Osteoblast (primary cell): ENCODE results near the gene STEAP3. TPM values are rescaled to one million over a fixed set of nuclear protein-coding genes. Genes with fewer than 3 reads are reported as not detected.
A peak's percentile ranks its signal among the peaks of the same experiment; 100 is the strongest.

Source experiments
- DNase-seq: peaks from one replicate; pipeline ENCODE4 v3.0.0; 2011; ENCODE audit warnings: low spot score, mixed read lengths; ENCODE audit not compliant: insufficient read length; ENCODE audit errors: missing footprints
- H2AFZ ChIP-seq: 2 replicates; pipeline ENCODE4 v1.6.0; 2011; ENCODE audit warnings: mild to moderate bottlenecking, low read length
- H3K27ac ChIP-seq: 2 replicates; pipeline ENCODE4 v1.5.1; 2011; ENCODE audit warnings: mild to moderate bottlenecking, low read depth, low read length, moderate library complexity
- H3K27me3 ChIP-seq: 2 replicates; pipeline ENCODE4 v1.6.0; 2012; ENCODE audit warnings: mild to moderate bottlenecking, control low read depth, inconsistent platforms, low read length, moderate library complexity; ENCODE audit not compliant: insufficient read depth
- H3K36me3 ChIP-seq: 2 replicates; pipeline ENCODE4 v1.5.1; 2011; ENCODE audit warnings: mild to moderate bottlenecking, low read length, control low read depth, moderate library complexity; ENCODE audit not compliant: insufficient read depth
- H3K4me1 ChIP-seq: 2 replicates; pipeline ENCODE4 v1.5.1; 2011; ENCODE audit warnings: mild to moderate bottlenecking, low read length, control low read depth, moderate library complexity; ENCODE audit not compliant: insufficient read depth
- H3K4me2 ChIP-seq: 2 replicates; pipeline ENCODE4 v1.6.0; 2011; ENCODE audit warnings: mild to moderate bottlenecking, low read length; ENCODE audit not compliant: insufficient read depth
- H3K4me3 ChIP-seq: fragments of 200-600 bp; sonication (generic); 3 replicates; pipeline ENCODE4 v1.5.1; 2012; ENCODE audit warnings: mild to moderate bottlenecking, low read length, inconsistent platforms; ENCODE audit not compliant: insufficient read depth
- H3K79me2 ChIP-seq: 2 replicates; pipeline ENCODE4 v1.6.0; 2012; ENCODE audit warnings: mild to moderate bottlenecking, low read length, control low read depth, inconsistent platforms; ENCODE audit not compliant: insufficient read depth
- H3K9me3 ChIP-seq: 2 replicates; pipeline ENCODE4 v1.5.1; 2011; ENCODE audit warnings: low read depth, low read length, control low read depth
- H4K20me1 ChIP-seq: 2 replicates; pipeline ENCODE4 v1.6.0; 2012; ENCODE audit warnings: mild to moderate bottlenecking, low read length, control low read depth; ENCODE audit not compliant: insufficient read depth
- total RNA-seq: library from RNA; depleted of rRNA; stranded (reverse); fragments of >200 nt; gene quantifications from 2 replicates; pipeline ENCODE4 v1.2.3, GENCODE V29; 2012
- TF ChIP-seq, protein P1 (sequence below): IDR thresholded peaks from 2 replicates; pipeline ENCODE4 v1.5.1; 2011; ENCODE audit warnings: mild to moderate bottlenecking, low read depth, low read length, moderate library complexity; ENCODE audit errors: extremely low read depth

STEAP3 gene
- total RNA-seq, 1 donor, result 40.9 TPM

DNA sequence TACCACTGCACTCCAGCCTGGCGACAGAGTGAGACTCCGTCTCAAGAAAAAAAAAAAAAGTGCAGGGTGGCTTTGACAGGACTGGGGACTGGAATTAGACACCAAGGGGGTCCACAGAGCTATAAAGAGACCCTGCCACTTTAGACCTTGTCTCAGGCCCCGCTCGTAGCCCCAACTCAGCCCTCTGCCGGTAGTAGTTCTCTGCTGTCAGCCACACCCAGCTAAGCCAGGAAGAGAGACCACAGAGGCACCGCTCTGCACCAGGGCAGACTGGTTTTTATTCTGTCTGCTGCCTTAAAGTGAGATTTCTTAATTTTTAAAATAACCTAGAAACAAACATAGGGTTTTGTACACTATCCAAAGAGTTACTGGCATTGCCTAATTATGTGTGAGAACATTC is 66.0 kb downstream of the STEAP3 start:
- Histone ChIP-seq H3K36me3 (no peaks in the 10 kb centered on the region), H3K4me2 (no peak overlapping the region), H3K27ac (no peak overlapping the region), H3K79me2 (no peaks in the 10 kb centered on the region), H2AFZ (no peak overlapping the region), H4K20me1 (no peaks in the 10 kb centered on the region), H3K27me3 (no peaks in the 10 kb centered on the region), H3K9me3 (no peaks in the 10 kb centered on the region), H3K4me3 (no peak overlapping the region), H3K4me1 (no peaks in the 10 kb centered on the region)
- DNase-seq, result no peak
- TF ChIP-seq, protein P1, sequence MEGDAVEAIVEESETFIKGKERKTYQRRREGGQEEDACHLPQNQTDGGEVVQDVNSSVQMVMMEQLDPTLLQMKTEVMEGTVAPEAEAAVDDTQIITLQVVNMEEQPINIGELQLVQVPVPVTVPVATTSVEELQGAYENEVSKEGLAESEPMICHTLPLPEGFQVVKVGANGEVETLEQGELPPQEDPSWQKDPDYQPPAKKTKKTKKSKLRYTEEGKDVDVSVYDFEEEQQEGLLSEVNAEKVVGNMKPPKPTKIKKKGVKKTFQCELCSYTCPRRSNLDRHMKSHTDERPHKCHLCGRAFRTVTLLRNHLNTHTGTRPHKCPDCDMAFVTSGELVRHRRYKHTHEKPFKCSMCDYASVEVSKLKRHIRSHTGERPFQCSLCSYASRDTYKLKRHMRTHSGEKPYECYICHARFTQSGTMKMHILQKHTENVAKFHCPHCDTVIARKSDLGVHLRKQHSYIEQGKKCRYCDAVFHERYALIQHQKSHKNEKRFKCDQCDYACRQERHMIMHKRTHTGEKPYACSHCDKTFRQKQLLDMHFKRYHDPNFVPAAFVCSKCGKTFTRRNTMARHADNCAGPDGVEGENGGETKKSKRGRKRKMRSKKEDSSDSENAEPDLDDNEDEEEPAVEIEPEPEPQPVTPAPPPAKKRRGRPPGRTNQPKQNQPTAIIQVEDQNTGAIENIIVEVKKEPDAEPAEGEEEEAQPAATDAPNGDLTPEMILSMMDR, result no peak

DNA sequence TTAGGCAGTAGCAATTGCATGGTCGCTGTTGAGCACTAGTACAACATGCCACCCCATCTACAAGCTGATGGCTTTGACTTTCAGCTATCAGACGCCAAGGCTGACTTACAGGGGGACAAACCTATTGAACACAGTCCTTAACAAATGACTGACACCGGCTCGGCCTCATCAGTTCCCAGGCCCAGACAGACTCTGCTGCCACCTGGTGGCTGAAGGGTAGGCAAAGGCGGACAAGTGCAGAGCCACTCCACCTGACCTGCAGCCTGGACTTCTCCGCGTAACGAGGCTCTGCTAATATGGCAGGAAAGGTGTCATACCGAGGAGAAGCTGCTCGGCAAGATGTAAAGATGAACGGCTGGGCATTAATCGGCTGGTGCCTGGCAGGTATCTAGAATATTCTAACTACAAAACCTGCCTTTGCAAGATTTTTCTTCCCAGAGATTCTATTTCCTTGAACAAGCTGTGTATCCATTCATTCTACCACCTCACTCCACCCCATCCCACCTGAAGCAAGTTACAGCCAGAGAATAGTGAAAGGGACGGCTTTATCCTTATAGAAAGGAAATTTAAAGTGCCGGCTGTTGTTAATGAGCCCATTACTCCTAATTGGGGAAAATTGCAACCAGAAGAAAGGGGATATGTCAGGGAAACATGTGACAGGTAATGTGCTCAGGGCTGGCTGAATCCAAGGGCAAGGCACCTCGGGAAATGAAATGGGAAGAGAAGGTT is 67.4 kb downstream of the STEAP3 start:
- H3K36me3 ChIP-seq, result no peaks in the 10 kb centered on the region
- DNase-seq, result peak; percentile 88
- H3K9me3 ChIP-seq, result no peaks in the 10 kb centered on the region
- no peak overlapping the region for H2AFZ ChIP-seq
- H3K4me2 ChIP-seq, result no peak overlapping the region
- H3K27ac ChIP-seq, result no peak overlapping the region
- TF ChIP-seq, protein P1, result peak; percentile 79
- H3K79me2 ChIP-seq, result no peaks in the 10 kb centered on the region
- H3K27me3 ChIP-seq, result no peaks in the 10 kb centered on the region
- H3K4me3 ChIP-seq, result no peak overlapping the region
- H3K4me1 ChIP-seq, result no peaks in the 10 kb centered on the region
- no peaks in the 10 kb centered on the region for H4K20me1 ChIP-seq

GRCh38 chr2:119291588-119292167 is 68.0 kb downstream of the STEAP3 start:
- H3K79me2 ChIP-seq, result no peaks in the 10 kb centered on the region
- H4K20me1 ChIP-seq, result no peaks in the 10 kb centered on the region
- H3K4me2 ChIP-seq, result no peak overlapping the region
- no peak overlapping the region for H3K27ac ChIP-seq
- TF ChIP-seq, protein P1, result no peak
- H2AFZ ChIP-seq, result no peak overlapping the region
- no peaks in the 10 kb centered on the region for H3K4me1 ChIP-seq
- no peaks in the 10 kb centered on the region for H3K36me3 ChIP-seq
- H3K9me3 ChIP-seq, result no peaks in the 10 kb centered on the region
- H3K27me3 ChIP-seq, result no peaks in the 10 kb centered on the region
- peak; percentile 53 for DNase-seq
- no peak overlapping the region for H3K4me3 ChIP-seq

GRCh38 chr2:119292226-119292625 is 68.6 kb downstream of the STEAP3 start:
- no peak for DNase-seq
- Histone ChIP-seq H3K9me3 (no peaks in the 10 kb centered on the region), H3K4me3 (no peak overlapping the region), H2AFZ (no peak overlapping the region), H3K4me2 (peak overlapping the region; percentile 50), H3K4me1 (no peaks in the 10 kb centered on the region), H3K27ac (no peak overlapping the region), H4K20me1 (no peaks in the 10 kb centered on the region), H3K36me3 (no peaks in the 10 kb centered on the region), H3K79me2 (no peaks in the 10 kb centered on the region), H3K27me3 (no peaks in the 10 kb centered on the region)
- TF ChIP-seq, protein P1, result peak; percentile 29
